ENCODE results near the gene PTPRB.

DNA sequence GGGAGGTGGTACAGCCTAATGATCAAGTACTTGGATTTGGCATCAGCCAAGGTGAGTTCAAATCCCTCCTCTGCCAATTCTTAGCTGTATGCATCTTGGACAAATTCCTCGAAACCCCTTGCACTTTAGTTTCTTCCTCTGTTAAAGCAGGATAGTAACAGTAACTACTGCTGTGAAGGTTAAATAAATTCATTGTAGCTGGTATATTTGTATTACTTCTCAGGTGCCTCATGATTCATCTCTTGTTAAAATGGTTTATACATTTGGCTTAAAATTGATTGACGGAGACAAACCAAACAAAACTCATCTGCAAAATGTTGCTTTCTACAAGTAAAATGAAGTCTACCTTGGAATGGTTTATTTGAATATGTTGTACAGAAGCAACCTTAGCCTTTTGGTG lies 2.3 kb upstream of the PTPRB start:
- TF ChIP-seq, protein P1, sequence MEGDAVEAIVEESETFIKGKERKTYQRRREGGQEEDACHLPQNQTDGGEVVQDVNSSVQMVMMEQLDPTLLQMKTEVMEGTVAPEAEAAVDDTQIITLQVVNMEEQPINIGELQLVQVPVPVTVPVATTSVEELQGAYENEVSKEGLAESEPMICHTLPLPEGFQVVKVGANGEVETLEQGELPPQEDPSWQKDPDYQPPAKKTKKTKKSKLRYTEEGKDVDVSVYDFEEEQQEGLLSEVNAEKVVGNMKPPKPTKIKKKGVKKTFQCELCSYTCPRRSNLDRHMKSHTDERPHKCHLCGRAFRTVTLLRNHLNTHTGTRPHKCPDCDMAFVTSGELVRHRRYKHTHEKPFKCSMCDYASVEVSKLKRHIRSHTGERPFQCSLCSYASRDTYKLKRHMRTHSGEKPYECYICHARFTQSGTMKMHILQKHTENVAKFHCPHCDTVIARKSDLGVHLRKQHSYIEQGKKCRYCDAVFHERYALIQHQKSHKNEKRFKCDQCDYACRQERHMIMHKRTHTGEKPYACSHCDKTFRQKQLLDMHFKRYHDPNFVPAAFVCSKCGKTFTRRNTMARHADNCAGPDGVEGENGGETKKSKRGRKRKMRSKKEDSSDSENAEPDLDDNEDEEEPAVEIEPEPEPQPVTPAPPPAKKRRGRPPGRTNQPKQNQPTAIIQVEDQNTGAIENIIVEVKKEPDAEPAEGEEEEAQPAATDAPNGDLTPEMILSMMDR (IDR thresholded peaks at IDR 0.05; ENCODE audit: borderline replicate concordance, extremely low read depth, low read length, poor library complexity, severe bottlenecking), result no peak
- no peak for TF ChIP-seq EZH2 (IDR thresholded peaks at IDR 0.05; ENCODE audit: borderline replicate concordance, low read depth, low read length, severe bottlenecking)

All from DND-41 (cell line).